IPS DF 19.7 (cell line): ENCODE data around the gene NCOA5.

ENCODE experiments used
- DNase-seq: peaks from one replicate; pipeline ENCODE4 v3.0.0-alpha.2; 2013; ENCODE audit warnings: low read depth, low spot score

Gene NCOA5

DNA sequence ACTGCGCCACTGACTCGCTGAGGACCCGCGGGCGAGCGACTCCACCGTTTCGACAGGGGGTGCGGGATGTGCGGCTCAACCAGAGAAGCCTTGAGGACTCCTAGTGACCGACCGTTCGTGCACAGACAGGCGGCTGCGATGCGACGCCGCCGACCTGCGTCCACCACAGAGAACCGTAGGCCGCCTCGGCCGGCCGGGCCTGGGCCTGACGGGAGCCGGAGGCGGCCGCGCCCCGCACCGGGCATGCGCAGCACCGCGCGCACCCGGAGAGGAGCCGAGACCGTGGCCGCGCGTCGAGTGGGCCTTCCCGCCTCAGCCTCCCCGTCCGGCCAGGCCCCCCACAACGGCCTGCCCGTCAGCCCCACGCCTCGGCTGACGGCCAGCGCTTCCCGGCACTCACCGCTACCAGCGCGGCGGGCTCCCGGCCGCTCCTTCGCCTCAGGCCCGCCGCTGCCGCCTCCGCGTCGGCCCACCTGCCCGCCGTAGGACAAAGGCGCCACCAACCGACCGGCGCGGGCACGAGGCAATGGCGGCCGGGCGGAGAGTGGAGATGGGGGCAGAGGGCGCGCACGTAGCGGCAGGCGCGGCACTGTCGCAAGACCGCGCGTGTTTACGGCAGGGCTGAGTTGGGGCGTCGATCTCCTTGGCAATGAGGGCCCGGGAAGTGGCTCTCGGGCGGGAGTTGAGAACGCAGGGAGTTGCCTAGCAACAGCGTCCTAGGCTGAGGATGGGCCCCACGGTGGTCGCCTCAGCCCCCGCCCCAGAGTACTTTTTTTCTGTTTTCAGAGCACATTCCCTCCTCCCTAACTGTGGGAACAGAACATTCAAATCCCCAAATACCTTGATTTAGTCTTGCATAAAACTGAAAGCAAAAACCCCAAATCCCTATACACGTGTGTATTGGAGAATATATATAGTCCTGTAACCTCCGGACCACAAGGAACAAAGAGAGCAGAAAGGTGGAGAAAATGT is at the start of gene NCOA5:
Gene NCOA5 (minus strand): TSS at position 546 of the 972 bp plus-strand sequence. CDS start 10,538 bp downstream, outside the sequence.
- DNase-seq: peak; percentile 90

DNA sequence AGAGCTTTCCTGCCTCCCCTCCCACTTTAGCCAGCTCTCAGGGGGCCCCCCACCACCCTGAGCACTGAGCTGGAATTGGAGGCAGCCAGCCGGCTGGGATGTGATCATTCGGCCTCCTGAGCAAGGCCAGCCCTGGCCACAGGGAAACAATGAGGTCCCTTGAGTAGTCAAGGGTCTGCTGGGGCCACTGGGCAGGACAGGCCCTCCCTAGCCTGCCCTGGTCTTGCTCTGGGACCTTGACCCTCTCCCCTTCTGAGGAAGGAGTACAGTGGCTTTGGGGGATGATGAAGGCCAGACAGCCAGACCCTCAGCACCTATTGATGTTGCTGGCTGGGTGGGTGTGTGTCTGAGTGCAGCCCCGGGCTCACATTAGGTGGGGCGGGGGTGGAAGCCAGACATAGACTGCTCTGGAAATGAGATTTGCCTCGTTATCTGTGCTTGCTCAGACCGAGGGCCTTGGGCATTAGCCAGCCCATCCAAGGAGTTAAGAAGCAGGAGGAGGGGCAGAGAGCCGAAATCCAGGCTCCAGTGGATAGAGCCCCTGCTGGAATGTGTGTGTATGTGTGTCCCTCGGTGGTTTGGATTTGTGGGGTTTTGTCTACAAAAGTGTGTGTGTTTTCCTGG is 49.6 kb upstream of the NCOA5 start:
- no peak for DNase-seq

DNA sequence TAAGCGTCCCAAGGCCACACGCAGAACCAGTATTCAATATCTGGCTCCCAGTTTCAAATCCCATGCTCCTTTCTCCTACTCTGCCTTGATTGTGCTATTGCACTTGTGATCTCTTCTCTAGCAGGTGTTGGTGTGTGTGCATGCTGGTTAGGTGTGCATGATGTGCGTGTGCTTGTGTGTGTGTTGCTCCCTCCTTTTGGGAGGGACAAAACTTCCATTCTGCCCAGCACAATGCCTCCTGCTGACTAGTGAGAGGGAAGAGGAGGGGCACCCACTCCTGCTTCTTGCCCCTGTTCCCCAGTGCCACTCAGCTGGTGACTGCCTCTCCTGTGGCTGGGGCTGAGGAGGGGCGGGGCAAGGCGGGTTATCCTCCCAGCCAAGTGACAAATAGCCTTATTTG is 48.1 kb upstream of the NCOA5 start:
- no peak for DNase-seq

- no peak for DNase-seq
These were observed 46.3 kb upstream of the NCOA5 start for GRCh38 chr20:46135856-46136633.

DNA sequence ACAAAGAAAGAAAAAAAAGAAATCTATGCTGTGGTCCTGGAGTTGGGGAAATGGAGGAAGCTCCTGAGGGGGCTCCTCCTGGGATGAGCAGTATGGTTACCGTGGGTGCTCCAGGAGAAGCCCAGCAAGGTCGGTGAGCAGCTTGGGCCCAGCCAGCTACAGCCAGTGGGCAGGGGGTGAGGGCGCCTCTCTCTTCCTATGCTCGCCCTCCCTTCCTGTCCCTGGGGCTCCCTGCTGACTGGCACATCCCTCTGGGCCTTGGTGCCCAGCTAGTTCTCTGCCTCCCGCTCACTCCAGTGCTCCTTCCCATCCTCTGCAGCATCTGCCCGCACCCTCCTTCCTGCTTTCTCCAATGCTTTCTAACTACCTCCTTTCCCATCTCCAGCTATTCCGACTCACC is 45.0 kb upstream of the NCOA5 start:
- no peak for DNase-seq

GRCh38 chr20:46133886-46134654 is 44.3 kb upstream of the NCOA5 start:
- no peak for DNase-seq

- no peak for DNase-seq
These were observed 43.0 kb upstream of the NCOA5 start for GRCh38 chr20:46132705-46133120.

- DNase-seq: no peak
These were observed 41.6 kb upstream of the NCOA5 start for GRCh38 chr20:46131396-46131795.

GRCh38 chr20:46130534-46130933 is 40.8 kb upstream of the NCOA5 start:
- no peak for DNase-seq

DNA sequence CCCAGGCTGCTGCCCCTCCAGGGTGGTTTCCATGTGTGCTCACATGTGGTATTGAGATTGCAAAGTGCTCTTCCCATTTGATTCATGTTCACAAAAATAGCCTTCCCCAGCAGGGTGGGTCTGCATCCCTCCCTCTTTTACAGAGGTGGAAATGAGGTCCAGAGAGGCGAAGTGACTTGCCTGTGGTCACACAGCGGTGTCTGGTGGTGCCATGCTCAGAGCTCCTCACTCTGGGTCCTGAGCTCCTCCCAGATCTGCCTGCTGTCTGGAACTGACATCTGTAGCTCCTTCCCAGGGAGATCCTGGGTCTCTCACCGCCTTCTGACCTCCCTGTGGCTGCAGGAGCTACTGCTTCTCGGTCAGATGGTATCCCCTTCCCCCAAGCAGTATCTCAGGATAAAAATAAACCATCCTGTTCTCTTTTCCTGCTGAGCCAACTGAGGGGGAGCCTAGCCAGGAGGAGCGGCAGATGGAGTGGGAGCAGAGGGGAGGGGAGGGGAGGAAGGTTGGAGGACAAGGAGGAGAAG is 40.3 kb upstream of the NCOA5 start:
- DNase-seq: no peak

- DNase-seq: no peak
These were observed 38.8 kb upstream of the NCOA5 start for GRCh38 chr20:46128310-46129151.

DNA sequence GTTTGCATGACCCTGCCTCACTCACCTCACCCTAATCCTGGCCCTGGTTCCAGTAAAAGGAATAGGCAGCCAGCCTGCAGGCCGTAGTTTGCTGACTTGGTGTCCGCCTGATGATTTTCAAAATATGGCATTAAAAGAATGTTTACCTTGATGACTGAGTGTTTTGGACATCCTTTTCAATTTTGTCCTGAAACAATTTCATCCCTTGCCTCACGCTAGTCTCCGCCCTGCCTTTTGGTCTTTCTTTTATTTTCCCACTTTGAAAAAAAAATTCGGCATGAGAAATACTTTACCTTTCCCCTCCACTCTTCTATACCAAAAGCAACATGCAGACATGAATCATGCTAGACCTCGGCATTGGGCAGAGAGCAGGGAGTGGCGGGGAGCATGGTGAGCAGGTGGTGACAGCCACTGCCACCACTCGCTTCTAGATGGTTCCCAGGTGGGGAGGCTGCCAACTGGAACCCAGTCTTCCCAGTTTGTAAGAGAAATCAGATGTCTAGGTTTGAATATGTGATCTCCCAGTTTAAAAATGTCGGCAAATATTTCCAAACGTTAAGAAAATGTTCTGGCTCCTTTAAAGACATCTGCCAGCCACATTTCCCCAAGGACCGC is 37.7 kb upstream of the NCOA5 start:
- DNase-seq: no peak

DNA sequence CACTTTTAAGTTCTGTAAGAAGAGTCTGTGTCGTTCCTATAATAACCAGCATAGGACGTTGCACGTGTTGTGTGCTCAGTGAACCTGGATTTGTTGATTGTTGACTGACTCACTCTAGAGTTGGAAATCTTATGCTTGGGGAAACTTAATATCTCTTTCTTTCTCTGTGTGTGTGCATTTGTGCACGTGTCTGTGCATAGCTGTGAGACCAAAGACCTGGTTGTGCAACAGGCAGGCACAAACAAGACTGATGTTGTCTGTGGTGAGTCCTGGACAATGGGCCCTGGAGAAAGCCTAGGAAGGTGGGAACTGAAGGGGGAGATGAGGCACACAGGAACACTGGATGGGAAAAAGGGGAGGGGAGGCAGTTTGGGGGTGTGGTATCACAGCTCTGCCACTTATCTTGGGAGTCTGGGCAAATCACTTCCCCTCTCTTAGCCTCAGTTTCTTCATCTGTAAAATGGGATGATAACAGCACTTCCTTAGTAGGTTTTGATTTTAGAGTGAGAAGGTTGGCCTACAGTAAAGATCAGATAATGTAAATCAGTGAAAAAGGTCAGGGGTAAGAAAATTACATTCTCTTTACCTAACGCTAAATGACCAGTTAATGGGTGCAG is 36.8 kb upstream of the NCOA5 start:
- no peak for DNase-seq

GRCh38 chr20:46123482-46124245 is 33.9 kb upstream of the NCOA5 start:
- no peak for DNase-seq

DNA sequence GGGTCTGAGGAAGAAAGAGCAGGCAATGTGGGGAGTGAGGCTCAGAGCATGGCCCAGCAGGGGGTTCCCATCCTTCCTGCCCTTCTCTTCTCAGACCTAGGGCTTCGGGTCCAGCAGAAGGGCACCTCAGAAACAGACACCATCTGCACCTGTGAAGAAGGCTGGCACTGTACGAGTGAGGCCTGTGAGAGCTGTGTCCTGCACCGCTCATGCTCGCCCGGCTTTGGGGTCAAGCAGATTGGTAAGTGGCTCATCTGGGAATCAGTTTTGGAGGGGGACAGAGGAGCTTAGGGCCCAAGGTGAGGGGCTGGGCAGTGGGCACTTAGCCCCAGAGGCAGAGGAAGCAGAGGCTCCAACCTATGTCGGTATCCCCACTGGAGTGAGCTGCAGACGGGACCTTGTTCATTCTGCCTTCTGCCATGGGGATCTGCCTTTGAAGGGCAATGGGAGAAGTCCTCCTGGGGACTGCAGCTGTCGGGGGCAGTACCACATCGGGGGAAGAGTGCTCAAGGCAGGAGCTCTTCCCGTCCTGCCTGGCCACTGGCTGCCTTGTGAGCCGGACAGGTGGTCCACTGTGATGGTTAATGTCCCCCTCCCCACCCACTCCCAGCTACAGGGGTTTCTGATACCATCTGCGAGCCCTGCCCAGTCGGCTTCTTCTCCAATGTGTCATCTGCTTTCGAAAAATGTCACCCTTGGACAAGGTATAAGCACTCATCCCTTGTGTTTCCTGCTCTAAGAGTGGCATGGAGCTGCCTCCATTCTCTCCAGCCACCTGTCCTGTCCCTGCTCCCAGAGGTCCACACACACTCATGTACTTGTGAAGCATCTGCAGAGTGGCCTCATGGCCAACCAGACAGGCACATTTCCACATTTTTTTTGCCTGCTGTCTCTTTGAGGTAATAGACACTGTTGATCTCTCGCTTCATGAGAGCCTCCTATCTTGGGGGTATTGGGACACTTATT is 33.0 kb upstream of the NCOA5 start:
- no peak for DNase-seq

- DNase-seq: no peak
These were observed 32.3 kb upstream of the NCOA5 start for GRCh38 chr20:46122071-46122470.

- no peak for DNase-seq
These were observed 31.6 kb upstream of the NCOA5 start for GRCh38 chr20:46121184-46121930.
